GM12874 (cell line): ENCODE data around the gene AAK1.

ENCODE experiments used
- CTCF ChIP-seq: IDR thresholded peaks from 2 replicates; pipeline ENCODE4 v1.5.1; 2011; ENCODE audit warnings: low read depth, mild to moderate bottlenecking, control low read depth, low read length, moderate library complexity; ENCODE audit not compliant: insufficient read depth

Gene AAK1

GRCh38 chr2:69517410-69517809 lies 126.1 kb downstream of the AAK1 start:
- no peak for TF ChIP-seq CTCF

- TF ChIP-seq CTCF = no peak
These were observed 128.7 kb downstream of the AAK1 start for GRCh38 chr2:69514819-69515218.

DNA sequence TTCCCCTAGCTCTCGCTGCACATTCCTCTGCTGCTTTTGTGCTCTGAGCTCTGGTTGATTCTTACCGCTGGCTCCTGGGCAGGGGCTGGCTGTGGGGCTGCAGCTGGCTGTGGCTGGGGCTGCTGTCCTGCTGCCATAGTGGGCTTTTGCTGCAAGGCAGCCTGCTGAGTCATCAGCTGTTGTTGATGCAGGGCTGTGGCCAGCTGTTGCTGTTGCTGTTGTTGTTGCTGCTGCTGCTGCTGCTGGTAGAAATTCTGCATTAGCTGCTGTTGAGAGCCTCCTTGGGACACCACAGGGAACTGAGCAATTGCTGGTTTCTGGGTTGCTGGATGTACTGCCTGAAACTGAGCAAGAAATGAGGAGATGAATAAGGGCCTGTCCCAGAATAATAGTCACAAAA lies 129.1 kb downstream of the AAK1 start:
- TF ChIP-seq CTCF = no peak

GRCh38 chr2:69512446-69512845 lies 131.1 kb downstream of the AAK1 start:
- no peak for TF ChIP-seq CTCF

GRCh38 chr2:69510204-69510603 lies 133.3 kb downstream of the AAK1 start:
- no peak for TF ChIP-seq CTCF

DNA sequence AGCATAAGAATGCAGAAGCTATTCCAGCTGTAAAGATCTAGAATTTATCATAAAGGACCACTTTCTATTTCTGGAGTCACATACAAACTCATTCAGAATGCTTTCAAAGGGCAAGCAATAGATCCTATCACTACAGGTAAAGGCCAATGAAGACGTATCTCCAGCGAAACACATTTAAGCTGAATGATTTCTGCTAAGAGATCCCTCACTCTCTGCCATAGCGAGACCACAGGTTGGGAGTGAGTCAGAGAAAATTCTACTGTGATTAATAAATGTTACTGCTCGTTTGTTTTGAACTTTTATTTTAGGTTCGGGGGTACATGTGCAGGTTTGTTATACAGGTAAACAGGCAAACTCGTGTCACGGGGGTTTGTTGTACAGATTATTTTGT lies 133.8 kb downstream of the AAK1 start:
- no peak for TF ChIP-seq CTCF

DNA sequence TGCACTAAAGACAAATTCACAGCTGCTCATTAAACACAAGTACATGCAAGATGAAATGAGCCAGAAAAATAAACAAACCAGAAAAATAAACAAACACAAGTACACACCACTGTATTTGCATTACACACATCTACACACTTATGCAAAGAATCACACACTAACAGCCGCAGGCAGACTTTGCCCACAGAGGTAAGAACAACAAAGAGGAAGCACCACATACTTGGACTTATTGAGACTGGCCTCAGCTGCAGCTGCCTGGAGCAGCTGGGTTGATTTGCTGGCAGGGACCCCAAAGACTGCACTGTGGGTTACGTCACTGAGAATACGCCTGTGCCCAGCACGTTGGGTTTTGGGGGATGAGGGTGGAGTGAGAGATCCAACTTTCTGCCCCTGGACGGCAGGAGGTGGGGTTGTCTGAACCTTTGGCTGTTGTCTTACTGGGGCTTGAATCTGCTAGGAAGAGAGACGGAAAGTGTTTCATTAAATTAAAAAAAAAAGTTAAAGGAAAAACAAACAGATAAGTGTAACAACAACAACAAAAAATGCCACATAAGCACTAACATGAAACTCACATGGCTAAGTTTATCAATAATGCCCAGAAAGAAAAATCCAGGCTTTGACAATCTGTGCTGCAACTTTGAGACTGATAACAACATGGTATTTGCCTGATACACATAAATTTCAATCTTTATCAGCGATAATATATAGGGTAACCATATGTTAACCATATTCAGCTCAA lies 134.4 kb downstream of the AAK1 start:
- TF ChIP-seq CTCF = no peak

- no peak for TF ChIP-seq CTCF
These were observed 137.8 kb downstream of the AAK1 start for GRCh38 chr2:69505710-69506109.
